Measurements from ENCODE around the gene TCF12.

- TF ChIP-seq CTCF (conservative IDR thresholded peaks at IDR 0.05; ENCODE audit: low read length) (no peak), EZH2phosphoT487 (IDR thresholded peaks at IDR 0.05; ENCODE audit: borderline replicate concordance) (no peak)
Observed at GRCh38 chr15:57248074-57248473, 329.6 kb downstream of the TCF12 start.
